Astrocyte (in vitro differentiated cells and primary cell): ENCODE measurements around the gene STK33. TPM values are rescaled to one million over a fixed set of nuclear protein-coding genes. Genes with fewer than 3 reads are reported as not detected.

Experiments
- DNase-seq: peaks from one replicate; pipeline ENCODE4 v3.0.0-alpha.2; 2010; ENCODE audit warnings: low read depth
- FAIRE-seq: peaks from 2 replicates; lab custom pipeline; 2011; peaks lifted over from hg19 to GRCh38; lab: Jason Lieb, UNC
- H2AFZ ChIP-seq: 2 replicates; pipeline ENCODE4 v1.6.0; 2012; ENCODE audit warnings: low read depth, low read length, inconsistent platforms
- H3K27ac ChIP-seq: 2 replicates; pipeline ENCODE4 v1.5.1; 2011; ENCODE audit warnings: low read depth, low read length, inconsistent platforms
- H3K27me3 ChIP-seq: 2 replicates; pipeline ENCODE4 v1.6.0; 2011; ENCODE audit warnings: low read length, inconsistent platforms; ENCODE audit not compliant: insufficient read depth
- H3K36me3 ChIP-seq: 2 replicates; pipeline ENCODE4 v1.5.1; 2011; ENCODE audit warnings: low read length, inconsistent platforms; ENCODE audit not compliant: insufficient read depth
- H3K4me1 ChIP-seq: 2 replicates; pipeline ENCODE4 v1.5.1; 2011; ENCODE audit warnings: low read length, inconsistent platforms; ENCODE audit not compliant: insufficient read depth
- H3K4me2 ChIP-seq: 2 replicates; pipeline ENCODE4 v1.6.0; 2012; ENCODE audit warnings: low read length, inconsistent platforms
- H3K4me3 ChIP-seq: 2 replicates; pipeline ENCODE4 v1.5.1; 2011; ENCODE audit warnings: low read depth, mild to moderate bottlenecking, low read length, inconsistent platforms; ENCODE audit not compliant: insufficient read depth
- H3K79me2 ChIP-seq: 2 replicates; pipeline ENCODE4 v1.6.0; 2012; ENCODE audit warnings: mild to moderate bottlenecking, low read length, inconsistent platforms; ENCODE audit not compliant: insufficient read depth
- H3K9ac ChIP-seq: 2 replicates; pipeline ENCODE4 v1.6.0; 2012; ENCODE audit warnings: mild to moderate bottlenecking, low read length, inconsistent platforms
- H3K9me3 ChIP-seq: 2 replicates; pipeline ENCODE4 v1.5.1; 2012; ENCODE audit warnings: low read depth, mild to moderate bottlenecking, low read length, inconsistent platforms; ENCODE audit not compliant: insufficient read depth
- H4K20me1 ChIP-seq: 2 replicates; pipeline ENCODE4 v1.6.0; 2012; ENCODE audit warnings: low read length, inconsistent platforms; ENCODE audit not compliant: insufficient read depth
- H3K27ac Mint-ChIP-seq: one replicate; pipeline ENCODE4 v1.8.0; 2021; ENCODE audit warnings: mild to moderate bottlenecking, mixed read lengths; ENCODE audit not compliant: unreplicated experiment
- H3K27me3 Mint-ChIP-seq: one replicate; pipeline ENCODE4 v1.8.0; 2021; ENCODE audit warnings: low read depth, mixed read lengths; ENCODE audit not compliant: unreplicated experiment
- H3K36me3 Mint-ChIP-seq: one replicate; pipeline ENCODE4 v1.8.0; 2021; ENCODE audit warnings: low read depth, mixed read lengths; ENCODE audit not compliant: unreplicated experiment
- H3K4me1 Mint-ChIP-seq: one replicate; pipeline ENCODE4 v1.8.0; 2021; ENCODE audit warnings: low read depth, mixed read lengths; ENCODE audit not compliant: unreplicated experiment
- H3K4me3 Mint-ChIP-seq: one replicate; pipeline ENCODE4 v1.8.0; 2021; ENCODE audit warnings: mild to moderate bottlenecking, moderate library complexity, mixed read lengths; ENCODE audit not compliant: unreplicated experiment
- H3K9me3 Mint-ChIP-seq: one replicate; pipeline ENCODE4 v1.8.0; 2021; ENCODE audit warnings: mild to moderate bottlenecking, mixed read lengths; ENCODE audit not compliant: unreplicated experiment
- CTCF ChIP-seq: IDR thresholded peaks from 2 replicates; pipeline ENCODE4 v1.5.1; 2011; ENCODE audit warnings: low read depth, mild to moderate bottlenecking, inconsistent platforms, low read length, moderate library complexity; ENCODE audit not compliant: insufficient read depth
- EZH2 ChIP-seq: IDR thresholded peaks from 2 replicates; pipeline ENCODE4 v1.6.1; 2012; ENCODE audit warnings: mild to moderate bottlenecking, low read length, inconsistent platforms; ENCODE audit not compliant: insufficient read depth
- total RNA-seq: library from RNA; stranded (reverse); gene quantifications from 2 replicates; pipeline ENCODE4 v1.2.1, GENCODE V29; 2021

The STK33 gene
- total RNA-seq, 1 donor from 2014 or later: 7.5 TPM

DNA sequence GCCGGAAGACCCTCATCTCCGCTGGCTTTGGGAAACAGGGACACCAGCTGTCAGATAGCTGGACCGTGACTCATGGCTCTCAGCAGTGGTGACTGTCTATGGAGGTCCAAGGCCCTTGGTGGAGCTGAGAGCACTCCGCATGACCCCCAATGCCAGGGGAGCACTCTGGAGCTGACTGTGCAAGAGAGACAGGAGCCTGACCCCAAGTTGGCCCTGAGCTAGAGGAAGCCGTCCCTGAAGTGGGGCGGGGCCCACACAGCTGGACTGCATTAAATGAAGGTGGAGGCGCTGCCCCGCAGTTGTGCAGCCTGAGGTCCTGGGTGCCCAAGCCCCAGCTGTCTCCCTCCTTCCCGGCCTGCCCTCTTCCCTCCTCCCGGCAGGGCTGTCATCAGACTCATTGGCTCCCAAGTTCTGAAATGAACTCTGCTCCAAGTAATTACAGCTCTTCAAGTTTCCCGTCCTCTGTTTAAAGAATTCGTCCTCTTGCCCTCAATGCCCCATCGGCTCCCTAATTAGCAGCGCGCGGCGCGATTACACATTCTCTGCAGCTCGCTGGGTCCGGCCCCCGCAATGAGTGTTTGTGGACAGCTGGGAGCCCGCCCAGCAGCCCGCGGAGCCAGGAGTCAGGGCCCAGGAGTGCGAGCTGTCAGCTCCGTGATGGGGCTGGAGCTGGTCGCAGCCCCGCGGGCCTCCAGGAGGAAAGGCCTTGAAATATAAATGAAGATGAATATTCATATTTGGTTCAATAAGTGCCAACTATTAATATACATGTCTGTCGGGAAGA is 237.1 kb downstream of the STK33 start:
- FAIRE-seq (no peak), DNase-seq (peak; percentile 22)
- Mint-ChIP-seq H3K4me1 (no peaks in the 10 kb centered on the region), H3K27me3 (peaks cover 23% of the 10 kb centered on the region), H3K9me3 (no peaks in the 10 kb centered on the region), H3K27ac (no peak overlapping the region), H3K36me3 (no peaks in the 10 kb centered on the region), H3K4me3 (no peak overlapping the region)
- no peak overlapping the region for H3K4me3 ChIP-seq
- TF ChIP-seq EZH2: peak; percentile 37
- TF ChIP-seq CTCF: no peak
- H2AFZ ChIP-seq: peak overlapping the region; percentile 63
- H3K4me1 ChIP-seq: peaks cover 11% of the 10 kb centered on the region
- H4K20me1 ChIP-seq: no peaks in the 10 kb centered on the region
- peak overlapping the region; percentile 75 for H3K4me2 ChIP-seq
- H3K36me3 ChIP-seq: no peaks in the 10 kb centered on the region
- H3K27me3 ChIP-seq: peaks cover 11% of the 10 kb centered on the region
- no peaks in the 10 kb centered on the region for H3K9me3 ChIP-seq
- no peaks in the 10 kb centered on the region for H3K79me2 ChIP-seq
- H3K27ac ChIP-seq: no peak overlapping the region
- no peak overlapping the region for H3K9ac ChIP-seq

- no peaks in the 10 kb centered on the region for H3K36me3 Mint-ChIP-seq
- no peak overlapping the region for H3K27ac Mint-ChIP-seq
Measured at GRCh38 chr11:8356216-8356615, 237.8 kb downstream of the STK33 start.

More at GRCh38 chr11:8356216-8356615, 237.8 kb downstream of the STK33 start:
- no peaks in the 10 kb centered on the region for H3K4me1 Mint-ChIP-seq
- no peak for TF ChIP-seq CTCF
- no peaks in the 10 kb centered on the region for H3K9me3 ChIP-seq
- H3K27me3 ChIP-seq: peaks cover 11% of the 10 kb centered on the region
- H3K27me3 Mint-ChIP-seq: peaks cover 20% of the 10 kb centered on the region
- H2AFZ ChIP-seq: no peak overlapping the region
- no peaks in the 10 kb centered on the region for H3K79me2 ChIP-seq
- DNase-seq: no peak
- no peak overlapping the region for H3K4me3 Mint-ChIP-seq
- no peaks in the 10 kb centered on the region for H3K36me3 ChIP-seq
- no peak for FAIRE-seq
- no peak overlapping the region for H3K27ac ChIP-seq
- H3K9ac ChIP-seq: no peak overlapping the region
- no peak overlapping the region for H3K4me3 ChIP-seq
- H3K4me2 ChIP-seq: no peak overlapping the region
- peaks cover 11% of the 10 kb centered on the region for H3K4me1 ChIP-seq
- no peaks in the 10 kb centered on the region for H3K9me3 Mint-ChIP-seq
- no peaks in the 10 kb centered on the region for H4K20me1 ChIP-seq
